ENCODE results near the gene SLC9A4.

- TF ChIP-seq CTCF (IDR thresholded peaks at IDR 0.05) (no peak), POLR2A (IDR thresholded peaks at IDR 0.05) (no peak), POLR2AphosphoS5 (IDR thresholded peaks at IDR 0.05) (no peak), EP300 (IDR thresholded peaks at IDR 0.05) (no peak)
Observed at GRCh38 chr2:102444233-102444632, 28.8 kb upstream of the SLC9A4 start.
